ENCODE data around the gene TSPAN14.
A peak's percentile ranks its signal among the peaks of the same experiment; 100 is the strongest.

Gene TSPAN14

DNA sequence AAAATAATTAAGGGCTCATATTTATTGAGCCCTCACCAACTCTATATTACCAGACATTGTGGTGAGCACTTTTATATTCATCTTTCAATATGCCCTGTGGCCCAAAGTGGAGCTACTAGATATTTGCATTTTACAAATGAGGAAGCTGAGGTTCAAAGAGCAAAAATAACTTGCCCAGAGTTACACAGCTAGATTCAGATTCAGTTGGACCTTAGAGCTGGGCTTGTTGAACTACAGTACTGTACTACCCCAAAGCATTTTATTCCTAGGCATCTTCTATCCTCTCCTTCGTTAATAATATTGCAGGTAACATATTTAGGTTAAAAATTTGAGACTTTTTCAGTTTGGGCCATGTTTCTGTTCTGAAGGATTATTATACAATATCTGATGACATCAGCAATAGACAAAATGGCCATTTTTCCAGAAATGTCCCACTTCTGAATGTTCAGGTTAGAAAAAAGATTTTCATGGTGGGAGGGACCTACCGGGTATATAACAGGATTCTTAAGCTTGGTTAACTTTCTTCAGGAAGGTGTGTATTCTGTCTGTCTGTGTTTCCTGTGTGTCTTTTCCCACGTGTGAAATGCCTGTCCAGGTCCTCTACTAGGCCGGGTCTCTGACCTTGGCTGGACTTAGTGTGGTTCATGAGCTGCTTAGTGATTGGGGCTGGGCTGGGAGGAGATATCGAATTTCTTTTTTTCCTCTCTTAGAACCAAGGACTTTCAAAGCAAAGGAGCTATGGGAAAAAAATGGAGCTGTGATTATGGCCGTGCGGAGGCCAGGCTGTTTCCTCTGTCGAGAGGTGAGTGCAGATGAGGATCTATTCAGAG lies 32.2 kb upstream of the TSPAN14 start:
- peak; percentile 18 to 29 for DNase-seq

DNA sequence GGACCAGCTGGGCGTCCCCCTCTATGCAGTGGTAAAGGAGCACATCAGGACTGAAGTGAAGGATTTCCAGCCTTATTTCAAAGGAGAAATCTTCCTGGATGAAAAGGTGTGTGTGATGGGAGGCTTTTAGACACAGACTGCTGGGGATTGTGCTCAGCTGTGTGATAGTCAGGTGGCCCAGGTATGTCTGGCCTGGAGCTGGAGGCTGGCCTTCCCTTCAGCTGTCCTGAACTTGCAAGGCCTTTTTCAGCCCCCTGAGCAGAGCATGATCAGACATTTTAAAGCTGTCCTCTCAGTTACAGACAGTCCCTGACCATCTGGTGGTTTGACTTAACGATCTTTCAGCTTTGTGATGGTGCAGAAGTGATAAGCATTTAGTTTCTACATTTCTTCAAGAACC lies 28.2 kb upstream of the TSPAN14 start:
- no peak for DNase-seq

- DNase-seq: peak in 1 of 2 donors; percentile 16
These were observed 26.6 kb upstream of the TSPAN14 start for GRCh38 chr10:80427541-80427940.

GRCh38 chr10:80429521-80429973 lies 24.6 kb upstream of the TSPAN14 start:
- peak; percentile 88 to 90 for DNase-seq

DNA sequence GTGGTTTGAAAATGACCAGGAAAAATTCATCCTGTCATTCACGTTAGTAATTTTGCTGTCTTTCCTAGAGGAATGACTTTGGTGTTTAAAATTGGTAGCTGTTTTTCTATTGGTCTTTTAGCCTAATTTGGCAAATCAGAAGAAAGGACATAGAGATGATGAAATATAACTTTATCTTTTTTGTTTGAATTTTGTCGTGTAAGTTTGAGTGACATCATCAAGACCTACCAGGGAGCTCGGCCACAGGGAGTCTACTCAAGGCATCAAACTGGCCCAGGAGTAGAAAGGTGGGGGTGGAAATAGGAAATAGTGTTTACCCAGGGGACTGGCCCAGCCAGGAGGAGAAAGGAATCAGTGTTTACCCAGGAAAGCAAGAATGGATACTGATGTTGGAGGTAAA lies 21.0 kb upstream of the TSPAN14 start:
- no peak for DNase-seq

GRCh38 chr10:80436446-80437098 lies 17.5 kb upstream of the TSPAN14 start:
- DNase-seq: no peak

DNA sequence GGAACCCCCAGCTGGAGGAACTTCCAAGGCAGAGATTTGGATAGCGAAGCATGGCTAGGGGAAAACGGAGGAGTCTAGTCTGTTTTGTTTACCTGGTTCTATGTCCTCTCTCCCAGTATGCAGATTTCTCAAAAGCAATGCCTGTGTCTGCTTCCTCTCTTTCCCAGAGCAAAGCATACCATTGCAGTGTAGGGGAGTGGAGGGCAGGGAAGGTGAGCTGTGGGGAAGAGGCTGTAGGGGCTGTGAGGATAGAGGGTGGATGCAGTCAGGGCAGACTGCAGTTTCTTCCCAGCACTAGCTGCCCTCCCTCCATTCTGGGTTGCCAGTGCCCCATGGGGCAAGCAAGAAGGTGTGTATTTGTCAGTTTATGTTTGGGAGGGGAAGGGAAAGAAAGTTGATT lies 16.9 kb upstream of the TSPAN14 start:
- no peak for DNase-seq

DNA sequence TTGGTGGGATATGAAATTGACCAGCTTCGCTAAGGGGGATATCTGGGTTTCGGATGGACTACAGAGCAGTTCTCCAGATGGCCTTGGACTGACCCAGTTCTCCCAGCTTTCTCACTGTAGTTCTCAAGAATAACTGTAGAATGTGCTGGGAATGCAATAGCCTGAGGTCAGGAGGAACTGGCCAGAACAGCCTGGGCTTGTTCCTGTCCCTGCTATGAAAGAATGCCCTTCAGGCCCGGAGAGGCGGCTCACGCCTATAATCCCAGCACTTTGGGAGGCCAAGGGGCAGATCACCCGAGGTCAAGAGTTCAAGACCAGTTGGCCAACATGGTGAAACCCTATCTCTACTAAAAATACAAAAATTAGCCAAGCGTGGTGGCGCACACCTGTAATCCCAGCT lies 12.3 kb upstream of the TSPAN14 start:
- no peak for DNase-seq

GRCh38 chr10:80442879-80443278 lies 11.2 kb upstream of the TSPAN14 start:
- no peak for DNase-seq

- DNase-seq: peak; percentile 66 to 83
These were observed 10.6 kb upstream of the TSPAN14 start for GRCh38 chr10:80443531-80443974.

- DNase-seq: no peak
These were observed 10.0 kb upstream of the TSPAN14 start for GRCh38 chr10:80444124-80444523.

GRCh38 chr10:80444646-80445319 lies 9.3 kb upstream of the TSPAN14 start:
- peak; percentile 64 to 83 for DNase-seq

DNA sequence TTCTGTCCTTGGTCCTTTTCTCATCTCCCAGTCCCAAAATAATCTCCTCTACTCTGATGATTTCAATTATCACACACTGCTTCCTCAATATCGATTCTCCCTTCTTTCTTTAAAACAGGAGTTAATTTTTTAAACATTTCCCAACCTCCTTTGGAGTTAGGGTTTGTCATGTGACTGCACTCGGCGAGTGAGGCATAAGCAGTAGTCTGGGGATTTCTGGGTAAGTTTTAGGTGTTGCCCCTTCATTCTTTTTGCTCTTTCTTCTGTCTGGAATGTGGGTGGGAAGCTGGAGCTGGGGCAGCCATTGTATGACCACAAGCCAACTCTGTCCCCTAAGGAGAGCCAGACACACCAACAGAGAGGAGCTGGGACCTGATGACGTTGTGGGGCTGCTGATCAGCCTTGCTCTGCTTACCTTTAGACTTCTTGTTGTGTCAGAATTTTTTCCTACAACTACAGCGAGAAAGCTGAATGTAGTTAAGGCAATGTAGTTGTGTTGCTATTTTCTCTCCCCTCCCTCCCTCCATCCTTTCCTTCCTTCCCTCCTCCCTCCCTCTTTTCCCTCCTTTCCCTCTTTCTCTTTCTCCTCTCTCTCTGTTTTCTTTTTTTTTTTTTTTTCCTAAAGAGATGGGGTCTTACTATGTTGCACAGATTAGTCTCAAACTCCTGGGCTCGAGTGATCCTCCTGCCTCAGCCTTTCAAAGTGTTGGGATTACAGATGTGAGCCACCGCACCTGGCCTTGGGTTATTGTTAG lies 6.5 kb upstream of the TSPAN14 start:
- DNase-seq: no peak

- peak; percentile 33 to 83 for DNase-seq
These were observed 5.7 kb upstream of the TSPAN14 start for GRCh38 chr10:80448209-80448942.

DNA sequence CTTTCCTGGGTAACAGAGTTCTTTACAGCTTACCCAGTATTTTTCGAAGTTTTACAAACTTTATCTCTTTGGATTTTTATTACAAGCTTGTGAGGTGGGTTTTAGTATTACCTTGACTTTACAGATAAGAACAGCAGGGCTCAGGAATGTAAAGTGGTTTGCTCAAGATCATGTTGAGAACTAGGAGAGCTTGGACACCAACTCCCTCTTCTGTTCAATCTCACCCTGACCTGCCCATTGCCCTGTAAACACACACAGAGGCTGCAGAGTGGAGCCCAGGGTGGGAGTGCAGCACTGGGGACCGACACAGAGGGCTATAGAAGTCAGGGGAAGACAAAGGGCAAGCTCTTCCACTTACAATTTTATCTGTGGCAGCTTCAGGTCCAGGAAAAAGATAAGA lies 4.6 kb upstream of the TSPAN14 start:
- no peak for DNase-seq

DNA sequence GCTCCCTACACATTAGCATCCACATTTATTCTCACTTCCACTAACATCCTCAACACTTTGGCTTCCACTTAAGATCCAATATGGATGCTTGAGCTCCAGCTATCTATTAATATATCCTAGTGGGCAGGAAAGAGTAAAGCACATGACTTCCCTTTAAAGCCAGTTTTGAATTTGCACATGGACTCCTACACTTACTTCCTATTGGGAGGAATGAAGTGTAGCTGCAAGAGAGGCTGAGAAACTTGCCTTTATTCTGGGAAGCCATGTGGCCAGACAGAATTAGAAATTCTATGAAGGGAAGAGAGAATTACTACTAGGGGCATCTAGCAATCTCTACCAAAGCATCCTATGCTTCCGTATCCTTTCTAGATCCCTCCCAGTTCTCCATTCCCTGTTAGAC lies 3.0 kb upstream of the TSPAN14 start:
- DNase-seq: peak; percentile 76 to 79

DNA sequence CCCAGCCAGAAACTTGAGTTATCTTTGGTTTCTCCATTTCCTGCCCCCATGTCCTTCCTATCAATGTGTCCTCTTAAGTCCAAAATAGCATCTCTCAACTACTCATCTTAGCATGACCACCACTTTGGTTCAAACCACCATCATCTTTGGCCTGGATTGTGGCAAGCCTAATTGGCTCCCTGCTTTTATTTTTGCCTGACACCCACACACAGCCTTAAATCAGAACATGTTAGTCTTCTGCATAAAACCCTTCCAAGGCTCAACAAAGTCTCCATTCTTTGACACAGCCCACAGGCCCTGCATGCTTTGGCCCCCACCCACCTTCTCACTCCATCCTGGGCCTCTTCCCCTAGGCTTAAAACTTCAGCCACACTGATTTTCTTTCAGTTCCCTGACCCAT lies 2.0 kb upstream of the TSPAN14 start:
- peak; percentile 18 to 45 for DNase-seq

DNA sequence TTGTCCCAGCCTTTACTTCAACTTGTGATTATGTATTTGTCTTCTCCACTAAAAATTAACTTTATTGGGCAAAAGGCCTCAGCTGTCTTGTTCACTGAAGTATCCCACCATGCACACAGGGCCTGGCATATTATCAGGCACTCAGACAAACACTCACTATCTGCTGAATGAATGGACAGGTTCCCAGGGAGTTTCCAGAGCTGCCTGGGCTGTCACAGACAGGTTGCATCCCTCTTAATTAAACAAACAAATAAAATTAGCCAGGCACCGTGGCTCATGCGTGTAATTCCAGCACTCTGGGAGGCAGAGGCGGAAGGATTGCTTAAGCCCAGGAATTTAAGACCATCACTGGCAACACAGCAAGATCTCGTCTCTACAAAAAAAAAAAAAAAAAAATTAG lies 1.5 kb upstream of the TSPAN14 start:
- no peak for DNase-seq

GRCh38 chr10:80453056-80453841 lies 861 bp upstream of the TSPAN14 start:
- DNase-seq: no peak

- DNase-seq: peak; percentile 45 to 76
These were observed 677 bp downstream of the TSPAN14 start for GRCh38 chr10:80454513-80455460.

Data from inflammatory macrophage (primary cell).